H1 (cell line): ENCODE data around the gene PMEPA1. TPM values are rescaled to one million over a fixed set of nuclear protein-coding genes. Genes with fewer than 3 reads are reported as not detected.

ENCODE experiments used
- CTCF ChIA-PET: fragments of 300-600 bp; sonication (Branson Sonifier 250); formaldehyde crosslinking; loops from one replicate; lab custom pipeline; 2021; ENCODE audit not compliant: partially characterized antibody; lab: Charles Lee
- POLR2A ChIA-PET: fragments of 300-600 bp; sonication (Branson Sonifier 250); formaldehyde crosslinking; loops from one replicate; lab custom pipeline; 2021; ENCODE audit warnings: inconsistent platforms; ENCODE audit not compliant: partially characterized antibody; lab: Charles Lee
- DNase-seq, 2 experiments: peaks; one replicate each; pipeline versions ENCODE4 v3.0.0 to v3.0.0-alpha.2; 2010 to 2022; ENCODE audit warnings: low spot score in 2 of 2, low read depth in 1 of 2, mixed read lengths in 1 of 2
- FAIRE-seq: peaks from 2 replicates; lab custom pipeline; 2011; peaks lifted over from hg19 to GRCh38; lab: Jason Lieb, UNC
- H2AFZ ChIP-seq: 2 replicates; pipeline ENCODE4 v1.8.1; 2012; ENCODE audit warnings: low read length, inconsistent platforms
- H2AK5ac ChIP-seq: 2 replicates; pipeline ENCODE4 v1.6.1; 2013; ENCODE audit warnings: low read depth, low read length
- H2BK120ac ChIP-seq: replicated peaks from 2 replicates; pipeline ENCODE3; 2013; ENCODE audit warnings: low read depth, low read length, inconsistent platforms
- H2BK12ac ChIP-seq: 2 replicates; pipeline ENCODE4 v1.6.1; 2013; ENCODE audit warnings: low read depth, low read length
- H2BK15ac ChIP-seq: 2 replicates; pipeline ENCODE4 v1.6.1; 2013; ENCODE audit warnings: low read length
- H2BK20ac ChIP-seq: 2 replicates; pipeline ENCODE4 v1.6.1; 2013; ENCODE audit warnings: low read length
- H2BK5ac ChIP-seq: 2 replicates; pipeline ENCODE4 v1.6.1; 2013; ENCODE audit warnings: low read depth, low read length
- H3K14ac ChIP-seq: 2 replicates; pipeline ENCODE4 v1.6.1; 2013; ENCODE audit warnings: inconsistent platforms; ENCODE audit not compliant: insufficient read length
- H3K18ac ChIP-seq: 2 replicates; pipeline ENCODE4 v1.6.1; 2013; ENCODE audit warnings: low read length; ENCODE audit errors: extremely low read depth
- H3K23ac ChIP-seq: 2 replicates; pipeline ENCODE4 v1.6.1; 2013; ENCODE audit warnings: inconsistent platforms; ENCODE audit not compliant: insufficient read length
- H3K23me2 ChIP-seq: 2 replicates; pipeline ENCODE4 v1.6.1; 2013; ENCODE audit warnings: low read depth, low read length
- H3K27ac ChIP-seq: 2 replicates; pipeline ENCODE4 v1.6.1; 2011; ENCODE audit warnings: low read depth, low read length, inconsistent platforms
- H3K27me3 ChIP-seq, 4 experiments: replicated peaks in 1 of 4; 1 replicate in 1 of 4; 2 replicates in 3 of 4; pipeline versions ENCODE4 v1.6.1 to v1.8.1; 2011 to 2013; ENCODE audit warnings: low read length in 3 of 4, mild to moderate bottlenecking in 3 of 4, inconsistent platforms in 2 of 4, mixed read lengths in 2 of 4, moderate library complexity in 1 of 4; ENCODE audit not compliant: control insufficient read depth in 3 of 4, insufficient read depth in 3 of 4; ENCODE audit errors: extremely low read depth in 1 of 4
- H3K36me3 ChIP-seq, 4 experiments: 2 replicates each; pipeline versions ENCODE4 v1.6.1 to v1.8.1; 2011 to 2013; ENCODE audit warnings: mild to moderate bottlenecking in 4 of 4, low read length in 3 of 4, moderate library complexity in 2 of 4, control low read depth in 1 of 4, inconsistent platforms in 1 of 4; ENCODE audit not compliant: insufficient read depth in 4 of 4, control insufficient read depth in 2 of 4
- H3K4ac ChIP-seq: replicated peaks from 2 replicates; pipeline ENCODE3; 2013; ENCODE audit warnings: low read length, low read depth, mixed read lengths, inconsistent platforms; ENCODE audit not compliant: insufficient read length
- H3K4me1 ChIP-seq, 4 experiments: replicated peaks in 1 of 4; 1 replicate in 1 of 4; 2 replicates in 3 of 4; pipeline versions ENCODE4 v1.6.1 to v1.8.1; 2011 to 2013; ENCODE audit warnings: low read length in 3 of 4, inconsistent platforms in 2 of 4, mixed read lengths in 1 of 4; ENCODE audit not compliant: insufficient read depth in 4 of 4, control insufficient read depth in 3 of 4
- H3K4me2 ChIP-seq, 2 experiments: 2 replicates each; pipeline versions ENCODE4 v1.6.1 to v1.8.1; 2011 to 2013; ENCODE audit warnings: low read depth in 2 of 2, low read length in 2 of 2, control low read depth in 1 of 2, inconsistent platforms in 1 of 2, mild to moderate bottlenecking in 1 of 2; ENCODE audit not compliant: insufficient read depth in 1 of 2
- H3K4me3 ChIP-seq, 4 experiments: fragments of 200-600, 300-600 bp in 1 of 4; sonication (generic), shearing (Covaris generic), sonication (Bioruptor Twin) in 1 of 4; 2 replicates each; pipeline versions ENCODE4 v1.5.1 to v1.8.1; 2011 to 2016; ENCODE audit warnings: low read length in 4 of 4, low read depth in 3 of 4, control low read depth in 2 of 4, inconsistent platforms in 2 of 4, mild to moderate bottlenecking in 2 of 4, mixed read lengths in 1 of 4, moderate library complexity in 1 of 4; ENCODE audit not compliant: insufficient read depth in 2 of 4; ENCODE audit errors: extremely low read depth in 1 of 4
- H3K56ac ChIP-seq: replicated peaks from 2 replicates; pipeline ENCODE3; 2013; ENCODE audit warnings: low read depth, mild to moderate bottlenecking, mixed read lengths, low read length, inconsistent platforms; ENCODE audit not compliant: insufficient read length
- H3K79me1 ChIP-seq: 2 replicates; pipeline ENCODE4 v1.6.1; 2013; ENCODE audit warnings: low read depth, low read length, control low read depth
- H3K79me2 ChIP-seq, 2 experiments: 2 replicates each; pipeline versions ENCODE4 v1.6.1 to v1.8.1; 2012 to 2013; ENCODE audit warnings: low read length in 2 of 2, mild to moderate bottlenecking in 2 of 2, inconsistent platforms in 1 of 2; ENCODE audit not compliant: insufficient read depth in 2 of 2, control insufficient read depth in 1 of 2
- H3K9ac ChIP-seq, 4 experiments: replicated peaks in 1 of 4; 1 replicate in 1 of 4; 2 replicates in 3 of 4; pipeline versions ENCODE4 v1.6.1 to v1.8.1; 2011 to 2013; ENCODE audit warnings: low read depth in 3 of 4, low read length in 3 of 4, control low read depth in 2 of 4, mild to moderate bottlenecking in 2 of 4, moderate library complexity in 2 of 4, inconsistent platforms in 1 of 4; ENCODE audit errors: extremely low read depth in 1 of 4
- H3K9me3 ChIP-seq, 2 experiments: 2 replicates each; pipeline versions ENCODE4 v1.6.1 to v1.8.1; 2012 to 2013; ENCODE audit warnings: mild to moderate bottlenecking in 2 of 2, moderate library complexity in 2 of 2, control low read depth in 1 of 2, inconsistent platforms in 1 of 2, low read depth in 1 of 2, low read length in 1 of 2, mixed read lengths in 1 of 2; ENCODE audit not compliant: insufficient read depth in 2 of 2
- H4K20me1 ChIP-seq, 2 experiments: replicated peaks in 1 of 2; 2 replicates each; pipeline versions ENCODE3 to v1.8.1; 2011 to 2013; ENCODE audit warnings: inconsistent platforms in 2 of 2, low read length in 2 of 2, mild to moderate bottlenecking in 1 of 2; ENCODE audit not compliant: insufficient read depth in 2 of 2, control insufficient read depth in 1 of 2
- H4K5ac ChIP-seq: 2 replicates; pipeline ENCODE4 v1.6.1; 2013; ENCODE audit warnings: low read length, low read depth, mixed read lengths, inconsistent platforms; ENCODE audit not compliant: insufficient read length
- H4K8ac ChIP-seq: 2 replicates; pipeline ENCODE4 v1.8.0; 2013; ENCODE audit warnings: mild to moderate bottlenecking, moderate library complexity, low read length, inconsistent platforms; ENCODE audit not compliant: insufficient read depth; ENCODE audit errors: extremely low read depth
- H4K91ac ChIP-seq: replicated peaks from 2 replicates; pipeline ENCODE3; 2013; ENCODE audit warnings: low read length, mixed read lengths, inconsistent platforms; ENCODE audit not compliant: insufficient read length
- KDM4A ChIP-seq: IDR thresholded peaks from one replicate; pipeline ENCODE4 v1.7.1; 2012; ENCODE audit warnings: low read depth, mild to moderate bottlenecking, moderate library complexity, low read length, inconsistent platforms; ENCODE audit not compliant: severe bottlenecking
- RNF2 ChIP-seq: fragments of 200-900, 300-1000 bp; sonication (generic); IDR thresholded peaks from 2 replicates; pipeline ENCODE4 v1.7.1; 2016; ENCODE audit warnings: borderline replicate concordance, low read depth, mild to moderate bottlenecking, antibody characterized with exemption, low read length; ENCODE audit not compliant: poor library complexity, severe bottlenecking; ENCODE audit errors: missing control alignments
- SIN3A ChIP-seq, 2 experiments: IDR thresholded peaks in 1 of 2; conservative IDR thresholded peaks in 1 of 2; 2 replicates each; pipeline ENCODE4 v1.6.1; 2011 to 2012; ENCODE audit warnings: low read length in 2 of 2, improper control_type of control experiment in 1 of 2, low read depth in 1 of 2, mild to moderate bottlenecking in 1 of 2
- TAF1 ChIP-seq: IDR thresholded peaks from 2 replicates; pipeline ENCODE4 v1.6.1; 2011; ENCODE audit warnings: mild to moderate bottlenecking, low read depth, low read length
- WGBS, 2 experiments: shearing (Covaris generic) in 1 of 2; methylation state at CpG; one replicate each; pipeline versions ENCODE4 v1.1.6 to v1.1.7; 2013 to 2015; ENCODE audit warnings: low lambda C conversion rate in 2 of 2, mixed read lengths in 2 of 2, inconsistent platforms in 1 of 2, low coverage in 1 of 2, missing lambda C conversion rate in 1 of 2; ENCODE audit not compliant: insufficient replicate concordance in 2 of 2, insufficient coverage in 1 of 2, insufficient read length in 1 of 2; ENCODE audit errors: extremely low coverage in 1 of 2, missing lambda C conversion rate in 1 of 2; 5-methylcytosine and 5-hydroxymethylcytosine counted together
- polyA plus RNA-seq, 7 experiments: library from polyadenylated mRNA; depleted of rRNA in 3 of 7; stranded (reverse) in 5 of 7; unstranded in 2 of 7; fragments of >200 nt in 5 of 7; fragments of 200-250 nt in 2 of 7; gene quantifications; 1 replicate in 5 of 7; 2 replicates in 1 of 7; 4 replicates in 1 of 7; pipeline versions ENCODE4 v1.2.1 to v1.2.3, GENCODE V29; 2011 to 2013; ENCODE audit warnings: missing spikeins in 2 of 7, mixed read lengths in 2 of 7
- total RNA-seq: library from RNA; stranded (reverse); fragmentation: NEBNext Ultra II Directional; extraction: Animal tissue kit (Norgen Biotek cat#: 25700); gene quantifications from 2 replicates; pipeline ENCODE4 v1.2.1, GENCODE V29; 2021

The PMEPA1 gene
- total and polyA plus RNA-seq, 2 of the 8 experiments (the other 6 are each of a cell fraction or from before 2014, with no cell fraction given), result 12.7 to 20.5 TPM

DNA sequence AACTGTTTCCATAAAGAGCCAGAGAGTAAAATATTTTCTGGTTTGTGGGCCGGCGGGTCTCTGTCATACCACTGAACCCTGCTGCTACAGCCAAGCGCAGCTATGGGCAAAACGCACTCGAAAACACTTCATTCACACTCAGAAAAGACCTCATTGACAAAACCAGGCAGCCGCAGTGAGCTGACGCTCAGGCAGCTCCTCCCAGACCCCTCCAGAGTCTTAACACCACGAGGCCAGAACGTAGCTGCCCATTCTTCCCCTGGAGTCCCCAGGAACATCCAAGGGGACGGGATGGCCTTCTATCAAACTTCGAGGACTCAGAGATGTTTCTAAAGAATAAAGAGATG is 54.0 kb downstream of the PMEPA1 start:
- Histone ChIP-seq H3K36me3 (peaks cover 3 to 8% (median 4%) of the 10 kb centered on the region in 4 experiments; a peak in 5 of 8 replicates), H3K79me2 (peaks cover 0 to 8% of the 10 kb centered on the region in 2 experiments; a peak in 3 of 4 replicates), H2BK12ac (no peak overlapping the region), H3K4me2 (no peak overlapping the region), H3K4ac (no peak overlapping the region), H3K9me3 (no peaks in the 10 kb centered on the region), H3K27ac (no peak overlapping the region), H3K79me1 (peaks cover 2% of the 10 kb centered on the region; the same call in 1 of the 2 replicates), H4K20me1 (peaks cover 3 to 13% of the 10 kb centered on the region in 2 experiments), H3K27me3 (no peaks in the 10 kb centered on the region), H4K8ac (peak overlapping the region; percentile 72; the same call in 1 of the 2 replicates), H3K14ac (no peak overlapping the region), H2AFZ (no peak overlapping the region), H4K5ac (no peak overlapping the region), H2BK15ac (no peak overlapping the region), H3K4me1 (peaks cover 0 to 4% (median 2%) of the 10 kb centered on the region in 4 experiments; a peak in 3 of 7 replicates), H3K4me3 (no peak overlapping the region), H2BK120ac (no peak overlapping the region), H2AK5ac (no peak overlapping the region), H3K9ac (no peak overlapping the region), H3K18ac (no peak overlapping the region), H2BK5ac (no peak overlapping the region), H2BK20ac (no peak overlapping the region), H3K23me2 (peaks cover 8% of the 10 kb centered on the region; the same call in 1 of the 2 replicates), H3K56ac (no peak overlapping the region), H3K23ac (no peak overlapping the region), H4K91ac (no peak overlapping the region)
- TF ChIP-seq RNF2 (no peak), TAF1 (no peak), KDM4A (no peak), SIN3A (conservative IDR thresholded peaks at IDR 0.05 in 1 of 2, IDR thresholded peaks at IDR 0.05 in 1 of 2; ENCODE audit: low read depth in 1 of 2, low read length in 2 of 2) (no peak)
- ChIA-PET CTCF (interaction anchor here (1.0 to 4.8 kb wide), 10 partner anchors 13 to 520 kb away, joined by 3 to 28 read pairs (median 4); no protein-coding TSS in a partner anchor), POLR2A (no interaction called here)
- FAIRE-seq, result no peak
- peak in 1 of 2 experiments; percentile 43 for DNase-seq
- 81% methylated on average over 11 of the region's 11 CpGs; no CpG with 5 or more reads in 1 of the 2 experiments for WGBS, 2 experiments
